Measurements from ENCODE around the gene SV2A.

DNA sequence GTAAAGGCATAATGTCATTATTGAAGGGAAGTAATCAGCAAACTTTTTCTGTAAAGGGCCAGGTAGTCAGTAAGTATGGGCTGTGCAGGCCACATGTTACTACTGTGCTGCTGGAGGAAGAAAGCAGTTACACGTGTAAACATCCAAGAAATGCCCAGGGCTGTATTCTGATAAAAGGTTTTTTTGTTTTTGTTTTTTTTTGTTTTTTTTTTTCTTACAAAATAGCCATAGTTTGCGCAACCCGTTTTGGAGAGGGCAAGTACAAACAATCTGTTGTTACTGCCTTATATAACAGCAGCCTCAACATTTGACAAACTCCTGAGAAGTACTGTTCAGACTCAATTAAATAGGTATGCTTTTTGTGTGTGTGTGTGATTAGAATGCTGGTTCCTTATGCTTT, 45.7 kb upstream of the SV2A start:
- no peak for TF ChIP-seq EZH2phosphoT487 (IDR thresholded peaks at IDR 0.05; ENCODE audit: borderline replicate concordance, low read depth, low read length)
- TF ChIP-seq, protein P1, sequence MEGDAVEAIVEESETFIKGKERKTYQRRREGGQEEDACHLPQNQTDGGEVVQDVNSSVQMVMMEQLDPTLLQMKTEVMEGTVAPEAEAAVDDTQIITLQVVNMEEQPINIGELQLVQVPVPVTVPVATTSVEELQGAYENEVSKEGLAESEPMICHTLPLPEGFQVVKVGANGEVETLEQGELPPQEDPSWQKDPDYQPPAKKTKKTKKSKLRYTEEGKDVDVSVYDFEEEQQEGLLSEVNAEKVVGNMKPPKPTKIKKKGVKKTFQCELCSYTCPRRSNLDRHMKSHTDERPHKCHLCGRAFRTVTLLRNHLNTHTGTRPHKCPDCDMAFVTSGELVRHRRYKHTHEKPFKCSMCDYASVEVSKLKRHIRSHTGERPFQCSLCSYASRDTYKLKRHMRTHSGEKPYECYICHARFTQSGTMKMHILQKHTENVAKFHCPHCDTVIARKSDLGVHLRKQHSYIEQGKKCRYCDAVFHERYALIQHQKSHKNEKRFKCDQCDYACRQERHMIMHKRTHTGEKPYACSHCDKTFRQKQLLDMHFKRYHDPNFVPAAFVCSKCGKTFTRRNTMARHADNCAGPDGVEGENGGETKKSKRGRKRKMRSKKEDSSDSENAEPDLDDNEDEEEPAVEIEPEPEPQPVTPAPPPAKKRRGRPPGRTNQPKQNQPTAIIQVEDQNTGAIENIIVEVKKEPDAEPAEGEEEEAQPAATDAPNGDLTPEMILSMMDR (conservative IDR thresholded peaks at IDR 0.05; ENCODE audit: low read length) = no peak

Data from OCI-LY7 (cell line).